Upper lobe of left lung (tissue), 6 donors: Measurements from ENCODE around the gene LNPK. TPM values are rescaled to one million over a fixed set of nuclear protein-coding genes. Genes with fewer than 3 reads are reported as not detected.
"Not testable (repeated sequence)": the region's sequence is repeated elsewhere in the genome, so short reads cannot be mapped to it uniquely, and the experiment has no call there.

ENCODE experiments used
- ATAC-seq, 2 donors: fragments of 200-7000 bp; cut with Tn5 transposase; one replicate each; pipeline ENCODE4 v1.9.1; 2022; ENCODE audit warnings: mild to moderate bottlenecking in 2 of 2, moderate library complexity in 2 of 2; ENCODE audit not compliant: low FRiP score in 2 of 2
- DNase-seq, 2 donors: peaks; one replicate each; pipeline ENCODE4 v3.0.0-alpha.2; 2019 to 2020
- H3K27ac ChIP-seq, 4 donors: fragments of 200-600 bp; sonication (generic); one replicate each; pipeline ENCODE4 v1.5.1; 2016 to 2019
- H3K27me3 ChIP-seq, 4 donors: fragments of 200-600 bp; sonication (generic); one replicate each; pipeline ENCODE4 v1.5.1; 2017 to 2019
- H3K36me3 ChIP-seq, 4 donors: fragments of 200-600 bp; sonication (generic); one replicate each; pipeline ENCODE4 v1.5.1; 2016 to 2019
- H3K4me1 ChIP-seq, 4 donors: fragments of 200-600 bp; sonication (generic); one replicate each; pipeline ENCODE4 v1.5.1; 2018 to 2019
- H3K4me3 ChIP-seq, 4 donors: fragments of 200-600 bp; sonication (generic); one replicate each; pipeline ENCODE4 v1.5.1; 2017 to 2019; ENCODE audit warnings: mild to moderate bottlenecking in 2 of 4, moderate library complexity in 1 of 4
- H3K9me3 ChIP-seq, 4 donors: fragments of 200-600 bp; sonication (generic); one replicate each; pipeline ENCODE4 v1.5.1; 2018 to 2019
- CTCF ChIP-seq, 6 experiments: fragments of 450-650 bp in 4 of 6; fragments of 200-600 bp in 2 of 6; sonication (generic) in 2 of 6; IDR thresholded peaks; one replicate each; pipeline ENCODE4 v1.5.1; 2016 to 2019; ENCODE audit warnings: antibody characterized with exemption in 6 of 6
- EP300 ChIP-seq, 4 donors: sonication (generic); formaldehyde crosslinking; IDR thresholded peaks; one replicate each; pipeline ENCODE4 v1.5.1; 2017; ENCODE audit warnings: antibody characterized with exemption in 4 of 4, control low read depth in 2 of 4
- POLR2A ChIP-seq, 4 donors: fragments of 450-650 bp; IDR thresholded peaks; one replicate each; pipeline ENCODE4 v1.5.1; 2016 to 2017; ENCODE audit warnings: antibody characterized with exemption in 4 of 4, mild to moderate bottlenecking in 2 of 4
- POLR2AphosphoS5 ChIP-seq, 2 donors: sonication (generic); formaldehyde crosslinking; IDR thresholded peaks; one replicate each; pipeline ENCODE4 v1.5.1; 2017; ENCODE audit warnings: antibody characterized with exemption in 2 of 2
- WGBS, 2 donors: methylation state at CpG; one replicate each; pipeline ENCODE4 v1.1.5; 2017 to 2018; 5-methylcytosine and 5-hydroxymethylcytosine counted together
- total RNA-seq, 6 donors: library from RNA; depleted of rRNA in 4 of 6; stranded (reverse); fragments of >200 nt in 4 of 6; gene quantifications; one replicate each; pipeline versions ENCODE4 v1.1.0 to v1.2.1, GENCODE V29; 2016 to 2021
- donor health status: DM: no; HTN: no; CAD: no; lungs with moderate emphysema.
- donor health status: DM: no; HTN: yes; CAD: no; lungs with severe emphysema.

The LNPK gene
- total RNA-seq, 6 donors from 2014 or later = 8.4 to 28.0 (median 18.3) TPM

DNA sequence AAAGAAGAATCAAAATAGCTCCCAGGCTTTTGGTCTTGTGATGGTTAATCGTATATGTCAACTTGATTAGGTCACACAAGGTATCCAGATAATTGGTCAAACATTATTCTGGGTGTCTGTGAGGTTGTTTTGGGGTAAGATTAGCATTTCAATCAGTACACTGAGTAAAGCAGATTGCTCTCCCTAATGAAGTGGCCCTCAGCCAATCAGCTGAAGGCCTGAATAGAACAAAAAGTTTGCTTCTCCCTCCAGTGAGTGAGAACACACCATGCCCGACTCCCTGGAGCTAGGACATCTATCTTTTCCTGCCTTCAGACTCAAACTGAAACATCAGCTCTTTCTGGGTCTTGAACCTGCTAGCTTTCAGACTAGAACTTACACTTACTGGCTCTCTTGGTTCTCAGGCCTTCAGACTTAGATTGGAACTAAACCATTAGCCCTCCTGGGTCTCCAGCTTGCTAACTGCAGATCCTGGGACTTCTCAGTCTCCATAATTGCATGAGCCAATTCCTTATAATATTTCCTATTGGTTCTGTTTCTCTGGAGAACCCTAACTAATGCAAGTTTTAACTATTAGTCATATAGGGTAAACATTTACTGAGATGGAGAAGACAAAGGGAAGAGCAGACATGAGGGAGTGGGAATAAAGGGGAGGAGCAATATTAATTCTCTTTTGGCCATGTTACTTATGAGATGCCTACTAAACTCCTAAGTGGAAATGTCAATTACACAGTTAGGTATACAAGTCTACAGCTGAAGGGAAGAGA, 25.5 kb downstream of the LNPK start:
- Histone ChIP-seq H3K4me3 (no peak overlapping the region), H3K36me3 (peaks cover 0 to 13% (median 3%) of the 10 kb centered on the region in 4 donors), H3K4me1 (no peaks in the 10 kb centered on the region), H3K27me3 (no peaks in the 10 kb centered on the region), H3K9me3 (no peaks in the 10 kb centered on the region), H3K27ac (no peak overlapping the region)
- TF ChIP-seq POLR2AphosphoS5 (IDR thresholded peaks at IDR 0.05) (no peak), POLR2A (IDR thresholded peaks at IDR 0.05) (no peak), EP300 (IDR thresholded peaks at IDR 0.05) (no peak)
- no peak for ATAC-seq
- WGBS, 2 donors = 92 to 97% methylated on average over 2 of the region's 2 CpGs
- no peak for DNase-seq

- DNase-seq = no peak
- H3K36me3 ChIP-seq = peaks cover 0 to 4% (median 2%) of the 10 kb centered on the region in 4 donors
Measured at GRCh38 chr2:175973373-175973772, 28.7 kb downstream of the LNPK start.

DNA sequence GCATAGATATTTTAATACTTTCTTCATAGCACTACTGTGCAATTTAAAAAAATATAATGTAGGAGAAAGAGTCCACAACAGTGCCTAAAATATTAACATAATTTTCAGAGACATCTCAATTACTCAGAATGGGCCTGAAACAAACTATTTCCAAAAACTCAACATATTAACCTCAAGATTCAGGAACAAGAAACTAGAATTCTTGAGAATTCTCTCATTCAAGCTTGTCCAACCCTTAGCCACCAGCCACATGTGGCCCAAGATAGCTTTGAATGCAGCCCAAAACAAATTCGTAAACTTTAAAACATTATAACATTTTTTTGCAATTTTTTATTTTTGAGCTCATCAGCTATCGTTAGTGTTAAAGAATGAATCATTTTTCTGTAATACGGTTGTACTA, 35.2 kb downstream of the LNPK start:
- Histone ChIP-seq H3K4me3 (no peak overlapping the region), H3K4me1 (no peaks in the 10 kb centered on the region), H3K9me3 (no peaks in the 10 kb centered on the region), H3K27me3 (no peaks in the 10 kb centered on the region), H3K27ac (no peak overlapping the region), H3K36me3 (peaks cover 0 to 12% (median 0%) of the 10 kb centered on the region in 4 donors)
- 94 to 96% methylated on average over 3 of the region's 3 CpGs for whole genome bisulfite sequencing, 2 donors
- DNase-seq (no peak), ATAC-seq (no peak)
- TF ChIP-seq CTCF (IDR thresholded peaks at IDR 0.05) = no peak
- no peak for TF ChIP-seq POLR2A (IDR thresholded peaks at IDR 0.05)
- TF ChIP-seq EP300 (IDR thresholded peaks at IDR 0.05) = no peak
- no peak for TF ChIP-seq POLR2AphosphoS5 (IDR thresholded peaks at IDR 0.05)

More at GRCh38 chr2:175973373-175973772, 28.7 kb downstream of the LNPK start:
- Histone ChIP-seq H3K4me1 (no peaks in the 10 kb centered on the region), H3K4me3 (no peak overlapping the region), H3K27ac (no peak overlapping the region), H3K27me3 (no peaks in the 10 kb centered on the region), H3K9me3 (no peaks in the 10 kb centered on the region)
- WGBS, 2 donors = 96 to 97% methylated on average over 1 of the region's 1 CpG
- ATAC-seq = no peak
- no peak for TF ChIP-seq CTCF (IDR thresholded peaks at IDR 0.05)
- TF ChIP-seq POLR2A (IDR thresholded peaks at IDR 0.05) = no peak
- TF ChIP-seq POLR2AphosphoS5 (IDR thresholded peaks at IDR 0.05) = no peak
- TF ChIP-seq EP300 (IDR thresholded peaks at IDR 0.05) = no peak

GRCh38 chr2:175965773-175966172, 36.3 kb downstream of the LNPK start:
- no peak overlapping the region for H3K27ac ChIP-seq
- no peaks in the 10 kb centered on the region for H3K4me1 ChIP-seq
- H3K27me3 ChIP-seq = no peaks in the 10 kb centered on the region
- DNase-seq = no peak
- ATAC-seq = no peak
- H3K36me3 ChIP-seq = peaks cover 0 to 12% (median 0%) of the 10 kb centered on the region in 4 donors
- WGBS, 2 donors = 92 to 94% methylated on average over 3 of the region's 3 CpGs
- no peak for TF ChIP-seq EP300 (IDR thresholded peaks at IDR 0.05)
- TF ChIP-seq POLR2AphosphoS5 (IDR thresholded peaks at IDR 0.05) = no peak
- no peak for TF ChIP-seq POLR2A (IDR thresholded peaks at IDR 0.05)
- TF ChIP-seq CTCF (IDR thresholded peaks at IDR 0.05) = no peak
- no peaks in the 10 kb centered on the region for H3K9me3 ChIP-seq
- H3K4me3 ChIP-seq = no peak overlapping the region

GRCh38 chr2:175964195-175964594, 37.9 kb downstream of the LNPK start:
- Histone ChIP-seq H3K27me3 (no peaks in the 10 kb centered on the region), H3K4me1 (no peaks in the 10 kb centered on the region), H3K9me3 (no peaks in the 10 kb centered on the region), H3K4me3 (no peak overlapping the region), H3K27ac (no peak overlapping the region), H3K36me3 (peaks cover 0 to 12% (median 0%) of the 10 kb centered on the region in 4 donors)
- DNase-seq (no peak), ATAC-seq (no peak)
- 97 to 99% methylated on average over 4 of the region's 4 CpGs for WGBS, 2 donors
- TF ChIP-seq POLR2AphosphoS5 (IDR thresholded peaks at IDR 0.05) = no peak
- TF ChIP-seq POLR2A (IDR thresholded peaks at IDR 0.05) = no peak
- TF ChIP-seq CTCF (IDR thresholded peaks at IDR 0.05) = no peak
- no peak for TF ChIP-seq EP300 (IDR thresholded peaks at IDR 0.05)

DNA sequence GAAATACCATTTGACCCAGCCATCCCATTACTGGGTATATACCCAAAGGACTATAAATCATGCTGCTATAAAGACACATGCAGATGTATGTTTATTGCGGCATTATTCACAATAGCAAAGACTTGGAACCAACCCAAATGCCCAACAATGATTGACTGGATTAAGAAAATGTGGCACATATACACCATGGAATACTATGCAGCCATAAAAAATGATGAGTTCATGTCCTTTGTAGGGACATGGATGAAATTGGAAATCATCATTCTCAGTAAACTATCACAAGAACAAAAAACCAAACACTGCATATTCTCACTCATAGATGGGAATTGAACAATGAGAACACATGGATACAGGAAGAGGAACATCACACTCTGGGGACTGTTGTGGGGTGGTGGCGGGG, 38.9 kb downstream of the LNPK start:
- not testable (repeated sequence) for DNase-seq, H3K4me3 ChIP-seq, H3K27me3 ChIP-seq, H3K27ac ChIP-seq, H3K9me3 ChIP-seq, H3K4me1 ChIP-seq, ATAC-seq
- peaks cover 0 to 19% (median 1%) of the 10 kb centered on the region in 4 donors for H3K36me3 ChIP-seq
- 78 to 86% methylated on average over 1 to 2 of the region's 2 CpGs for WGBS, 2 donors
